ENCODE measurements around the gene MLANA. TPM values are rescaled to one million over a fixed set of nuclear protein-coding genes. Genes with fewer than 3 reads are reported as not detected.

The MLANA gene
- total and polyA plus RNA-seq, 3 experiments from 2014 or later: not detected

- no peaks in the 10 kb centered on the region for H3K36me3 ChIP-seq (ENCODE audit: insufficient read depth, low read length)
- CTCF ChIA-PET: no interaction called here
Observed at GRCh38 chr9:5953743-5954707, 63.3 kb downstream of the MLANA start.

GRCh38 chr9:5957166-5957565 lies 66.5 kb downstream of the MLANA start:
- H3K27me3 ChIP-seq (ENCODE audit: insufficient read depth, low read length, poor library complexity, severe bottlenecking): no peaks in the 10 kb centered on the region
- H3K9me3 Mint-ChIP-seq: no peaks in the 10 kb centered on the region
- ChIA-PET POLR2A (no interaction called here), CTCF (no interaction called here)
- H3K36me3 Mint-ChIP-seq: peaks cover 0 to 22% (median 7%) of the 10 kb centered on the region in 3 donors
- no peak for DNase-seq
- H3K27ac Mint-ChIP-seq: no peak overlapping the region
- H3K27ac ChIP-seq (ENCODE audit: low read depth, low read length): no peak overlapping the region
- H3K4me1 Mint-ChIP-seq: peaks cover 14 to 21% (median 18%) of the 10 kb centered on the region in 3 donors
- H3K36me3 ChIP-seq (ENCODE audit: insufficient read depth, low read length): no peaks in the 10 kb centered on the region
- H3K4me3 Mint-ChIP-seq: no peak overlapping the region
- no peaks in the 10 kb centered on the region for H3K9me3 ChIP-seq (ENCODE audit: low read length)
- H3K27me3 Mint-ChIP-seq: no peaks in the 10 kb centered on the region
- no peaks in the 10 kb centered on the region for H3K4me1 ChIP-seq (ENCODE audit: insufficient read depth, low read length)
- H3K4me3 ChIP-seq (ENCODE audit: low read length): no peak overlapping the region

More at GRCh38 chr9:5953743-5954707, 63.3 kb downstream of the MLANA start:
- Histone ChIP-seq H3K27me3 (ENCODE audit: insufficient read depth, low read length, poor library complexity, severe bottlenecking) (no peaks in the 10 kb centered on the region), H3K27ac (ENCODE audit: low read depth, low read length) (no peak overlapping the region), H3K4me1 (ENCODE audit: insufficient read depth, low read length) (peaks cover 6% of the 10 kb centered on the region), H3K4me3 (ENCODE audit: low read length) (no peak overlapping the region), H3K9me3 (ENCODE audit: low read length) (no peaks in the 10 kb centered on the region)
- H3K4me1 Mint-ChIP-seq: peaks cover 15 to 29% (median 17%) of the 10 kb centered on the region in 3 donors
- H3K27me3 Mint-ChIP-seq: no peaks in the 10 kb centered on the region
- H3K9me3 Mint-ChIP-seq: no peaks in the 10 kb centered on the region
- H3K36me3 Mint-ChIP-seq: peaks cover 0 to 17% (median 4%) of the 10 kb centered on the region in 3 donors
- H3K4me3 Mint-ChIP-seq: no peak overlapping the region
- H3K27ac Mint-ChIP-seq: peak overlapping the region in 1 of 8 donors; percentile 6
- POLR2A ChIA-PET: no interaction called here
- DNase-seq: no peak

DNA sequence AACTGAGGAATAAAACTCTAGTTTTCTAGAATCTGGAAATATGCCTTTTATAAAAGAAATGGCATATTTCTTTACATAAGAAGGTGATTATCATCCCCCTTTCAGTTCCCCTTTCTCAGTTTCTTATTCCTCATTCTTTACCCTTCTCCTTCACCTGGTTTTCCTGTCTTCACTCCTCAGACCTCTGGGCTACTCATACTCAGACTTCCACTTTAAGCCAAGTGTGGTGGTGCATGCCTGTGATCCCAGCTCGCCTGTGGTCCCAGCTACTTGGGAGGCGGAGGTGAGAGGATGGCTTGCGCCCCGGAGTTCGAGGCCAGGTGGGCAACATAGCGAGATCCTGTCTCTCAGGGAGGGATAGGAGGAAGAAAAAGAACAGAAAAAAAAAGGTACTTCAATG lies 67.6 kb downstream of the MLANA start:
- Histone ChIP-seq H3K27ac (ENCODE audit: low read depth, low read length) (no peak overlapping the region), H3K27me3 (ENCODE audit: insufficient read depth, low read length, poor library complexity, severe bottlenecking) (no peaks in the 10 kb centered on the region), H3K9me3 (ENCODE audit: low read length) (no peaks in the 10 kb centered on the region), H3K4me3 (ENCODE audit: low read length) (no peak overlapping the region), H3K4me1 (ENCODE audit: insufficient read depth, low read length) (no peaks in the 10 kb centered on the region), H3K36me3 (ENCODE audit: insufficient read depth, low read length) (no peaks in the 10 kb centered on the region)
- Mint-ChIP-seq H3K36me3 (peaks cover 0 to 22% (median 7%) of the 10 kb centered on the region in 3 donors), H3K9me3 (no peaks in the 10 kb centered on the region), H3K27me3 (no peaks in the 10 kb centered on the region), H3K4me3 (no peak overlapping the region), H3K27ac (peak overlapping the region in 3 of 8 donors; percentile 28 to 74 (median 44)), H3K4me1 (peaks cover 14 to 21% (median 18%) of the 10 kb centered on the region in 3 donors)
- POLR2A ChIA-PET: interaction anchor here (0.6 kb wide), 1 partner anchor 106 kb away, joined by 5 read pairs; no protein-coding TSS in a partner anchor
- DNase-seq: no peak
- CTCF ChIA-PET: no interaction called here

Other genes with a start within 250 kb of the MLANA start
- 1 to 10 TPM; 8.6 to 10.0 TPM for gene ERMP1, start 57.8 kb upstream of the MLANA start, total RNA-seq
- 17.2 TPM for gene ERMP1, start 57.8 kb upstream of the MLANA start, polyA plus RNA-seq
- 10 to 100 TPM; 19.7 to 21.0 TPM for gene RANBP6, start 124.7 kb downstream of the MLANA start, total RNA-seq
- gene RANBP6, start 124.7 kb downstream of the MLANA start, polyA plus RNA-seq: 17.5 TPM